Testis (tissue), 2 donors: ENCODE data around the gene HOXC6.

ENCODE experiments used
- CTCF ChIP-seq, 3 experiments: fragments of 450-650 bp in 2 of 3; fragments of 200-600 bp in 1 of 3; sonication (generic) in 1 of 3; IDR thresholded peaks; one replicate each; pipeline ENCODE4 v1.5.1; 2016 to 2019; ENCODE audit warnings: antibody characterized with exemption in 3 of 3, mild to moderate bottlenecking in 2 of 3, moderate library complexity in 1 of 3
- POLR2A ChIP-seq: fragments of 450-650 bp; IDR thresholded peaks from one replicate; pipeline ENCODE4 v1.6.1; 2017; ENCODE audit warnings: antibody characterized with exemption, mild to moderate bottlenecking, moderate library complexity

GRCh38 chr12:53995378-53996239 lies 32.6 kb upstream of the HOXC6 start:
- TF ChIP-seq CTCF (IDR thresholded peaks at IDR 0.05) (no peak), POLR2A (no peak)
